GM12878 (cell line): ENCODE results near the gene SAMD7. TPM values are rescaled to one million over a fixed set of nuclear protein-coding genes. Genes with fewer than 3 reads are reported as not detected.

Source experiments
- ASH2L ChIP-seq: fragments of 300-600, 200-600 bp; sonication (generic); IDR thresholded peaks from 2 replicates; pipeline ENCODE4 v1.6.1; 2017; ENCODE audit warnings: low read depth, mild to moderate bottlenecking, borderline replicate concordance
- ATF3 ChIP-seq: IDR thresholded peaks from 2 replicates; pipeline ENCODE4 v1.6.1; 2011; ENCODE audit warnings: low read depth, mild to moderate bottlenecking, low read length, moderate library complexity, borderline replicate concordance; ENCODE audit errors: extremely low read depth
- CBFB ChIP-seq: IDR thresholded peaks from 2 replicates; pipeline ENCODE4 v1.6.1; 2016; ENCODE audit warnings: antibody characterized with exemption, low read depth
- CREB1 ChIP-seq: IDR thresholded peaks from 2 replicates; pipeline ENCODE4 v1.6.1; 2012; ENCODE audit warnings: low read depth, mild to moderate bottlenecking, inconsistent platforms
- ETV6 ChIP-seq, 2 experiments: fragments of 450-650 bp in 1 of 2; IDR thresholded peaks in 1 of 2; conservative IDR thresholded peaks in 1 of 2; 2 replicates each; pipeline ENCODE4 v1.6.1; 2014; ENCODE audit warnings: antibody characterized with exemption in 1 of 2, borderline replicate concordance in 1 of 2, low read depth in 1 of 2, mild to moderate bottlenecking in 1 of 2, moderate library complexity in 1 of 2
- HSF1 ChIP-seq: fragments of 150-350 bp; IDR thresholded peaks from 2 replicates; pipeline ENCODE4 v1.6.1; 2014; ENCODE audit warnings: mild to moderate bottlenecking, low read depth, low read length
- IKZF2 ChIP-seq, 2 experiments: fragments of 450-650 bp; IDR thresholded peaks; 2 replicates each; pipeline ENCODE4 v1.6.1; 2017; ENCODE audit warnings: mild to moderate bottlenecking in 2 of 2, moderate library complexity in 2 of 2
- KLF5 ChIP-seq: fragments of 450-650 bp; IDR thresholded peaks from 2 replicates; pipeline ENCODE4 v1.6.1; 2014; ENCODE audit warnings: mild to moderate bottlenecking; ENCODE audit not compliant: partially characterized antibody
- MLLT1 ChIP-seq: fragments of 450-650 bp; IDR thresholded peaks from 2 replicates; pipeline ENCODE4 v1.6.1; 2016; ENCODE audit warnings: mild to moderate bottlenecking
- MXI1 ChIP-seq: fragments of 150-350 bp; IDR thresholded peaks from 2 replicates; pipeline ENCODE4 v1.6.1; 2011; ENCODE audit warnings: low read depth, mild to moderate bottlenecking, inconsistent platforms, low read length, improper control_type of control experiment
- NBN ChIP-seq: fragments of 450-650 bp; IDR thresholded peaks from 2 replicates; pipeline ENCODE4 v1.6.1; 2016
- POU2F2 ChIP-seq: IDR thresholded peaks from 3 replicates; pipeline ENCODE4 v1.6.1; 2011; ENCODE audit warnings: low read depth, mild to moderate bottlenecking, low read length, borderline replicate concordance
- RUNX3 ChIP-seq: IDR thresholded peaks from 2 replicates; pipeline ENCODE4 v1.6.1; 2012; ENCODE audit warnings: low read length, inconsistent platforms
- SMC3 ChIP-seq: IDR thresholded peaks from 2 replicates; pipeline ENCODE4 v1.6.1; 2011; ENCODE audit warnings: low read length, improper control_type of control experiment, borderline replicate concordance
- SPI1 ChIP-seq: IDR thresholded peaks from 2 replicates; pipeline ENCODE4 v1.6.1; 2011; ENCODE audit warnings: low read depth, mild to moderate bottlenecking, low read length, moderate library complexity, borderline replicate concordance; ENCODE audit not compliant: insufficient read depth
- SUPT20H ChIP-seq: IDR thresholded peaks from 2 replicates; pipeline ENCODE4 v1.6.1; 2011; ENCODE audit warnings: low read depth, mild to moderate bottlenecking, low read length, moderate library complexity, borderline replicate concordance; ENCODE audit not compliant: control insufficient read depth
- YY1 ChIP-seq: IDR thresholded peaks from 2 replicates; pipeline ENCODE4 v1.6.1; 2011; ENCODE audit warnings: low read depth, mild to moderate bottlenecking, low read length
- ZBTB11 ChIP-seq: fragments of 450-650 bp; formaldehyde crosslinking; IDR thresholded peaks from 2 replicates; pipeline ENCODE4 v1.5.0; 2022; ENCODE audit warnings: mild to moderate bottlenecking, missing genetic modification characterization
- ZNF217 ChIP-seq: fragments of 450-650 bp; IDR thresholded peaks from 2 replicates; pipeline ENCODE4 v1.6.1; 2017; ENCODE audit warnings: antibody characterized with exemption, mild to moderate bottlenecking
- polyA plus RNA-seq, 11 experiments: library from polyadenylated mRNA; depleted of rRNA in 4 of 11; unstranded in 6 of 11; stranded (reverse) in 5 of 11; fragments of >200 nt; fragmentation: Nextera tagmentation in 4 of 11; fragmentation: Illumina TruSeq in 1 of 11; extraction: Ambion mirVana in 4 of 11; extraction: Trizol in 1 of 11; gene quantifications; 1 replicate in 1 of 11; 2 replicates in 10 of 11; pipeline versions ENCODE4 v1.2.1 to v1.2.3, GENCODE V29; 2011 to 2016; ENCODE audit warnings: inconsistent platforms in 2 of 11, missing spikeins in 2 of 11, low read depth in 1 of 11
- total RNA-seq, 4 experiments: library from RNA; depleted of rRNA in 3 of 4; stranded (reverse); fragments of >200 nt in 3 of 4; fragmentation: Illumina TruSeq in 1 of 4; extraction: Trizol in 1 of 4; gene quantifications; 2 replicates each; pipeline versions ENCODE4 v1.2.1 to v1.2.3, GENCODE V29; 2013 to 2021

The SAMD7 gene
- total and polyA plus RNA-seq, 10 of the 15 experiments (the other 5 are each of a cell fraction or from before 2014, with no cell fraction given), result 0.03 to 0.11 (median 0.07) TPM; not detected in 3

- TF ChIP-seq MLLT1 (no peak), SUPT20H (no peak), POU2F2 (0 out of 3 replicates have a peak, but pooled peaks have one; percentile 22), CBFB (peak; percentile 89), ETV6 (conservative IDR thresholded peaks at IDR 0.05 in 1 of 2, IDR thresholded peaks at IDR 0.05 in 1 of 2; ENCODE audit: borderline replicate concordance in 1 of 2, low read depth in 1 of 2) (peak in 1 of 2 experiments; percentile 40; a peak in 1 of 4 replicates), RUNX3 (peak; percentile 98), NBN (no peak), ATF3 (no peak), YY1 (peak; percentile 71), HSF1 (no peak), KLF5 (no peak), ASH2L (no peak), ZNF217 (0 out of 2 replicates have a peak, but pooled peaks have one; percentile 31), SMC3 (peak; percentile 79; the same call in 1 of the 2 replicates), CREB1 (peak; percentile 29; the same call in 1 of the 2 replicates), IKZF2 (IDR thresholded peaks at IDR 0.05) (peak; percentile 77 to 80), ZBTB11 (CRISPR knock-in tag) (no peak), MXI1 (no peak), SPI1 (peak; percentile 24; the same call in 1 of the 2 replicates)
Measured at GRCh38 chr3:169863458-169863899, 47.9 kb upstream of the SAMD7 start (continued).
